SK-N-DZ (cell line): ENCODE data around the gene PPP2R5A.
"Not testable (repeated sequence)": the region's sequence is repeated elsewhere in the genome, so short reads cannot be mapped to it uniquely, and the experiment has no call there.

Experiments
- DNase-seq: peaks from one replicate; pipeline ENCODE4 v3.0.0-alpha.2; 2015; ENCODE audit warnings: low spot score

The PPP2R5A gene

GRCh38 chr1:212295579-212295978, 10.4 kb downstream of the PPP2R5A start:
- no peak for DNase-seq

- no peak for DNase-seq
These were observed 12.1 kb downstream of the PPP2R5A start for GRCh38 chr1:212297338-212297737.

- DNase-seq, result no peak
These were observed 16.4 kb downstream of the PPP2R5A start for GRCh38 chr1:212301580-212301979.

GRCh38 chr1:212302745-212303383, 17.7 kb downstream of the PPP2R5A start:
- no peak for DNase-seq

- no peak for DNase-seq
These were observed 20.1 kb downstream of the PPP2R5A start for GRCh38 chr1:212305342-212305741.

- DNase-seq, result not testable (repeated sequence)
These were observed 20.8 kb downstream of the PPP2R5A start for GRCh38 chr1:212305984-212306452.

GRCh38 chr1:212309967-212310366, 24.8 kb downstream of the PPP2R5A start:
- DNase-seq, result no peak

- no peak for DNase-seq
These were observed 25.2 kb downstream of the PPP2R5A start for GRCh38 chr1:212310383-212310782.

- no peak for DNase-seq
These were observed 26.8 kb downstream of the PPP2R5A start for GRCh38 chr1:212311836-212312497.

GRCh38 chr1:212313616-212314015, 28.4 kb downstream of the PPP2R5A start:
- no peak for DNase-seq

GRCh38 chr1:212315184-212315583, 30.0 kb downstream of the PPP2R5A start:
- DNase-seq, result no peak

GRCh38 chr1:212315907-212316306, 30.7 kb downstream of the PPP2R5A start:
- DNase-seq, result peak; percentile 6

GRCh38 chr1:212317916-212318315, 32.7 kb downstream of the PPP2R5A start:
- no peak for DNase-seq

- DNase-seq, result not testable (repeated sequence)
These were observed 35.8 kb downstream of the PPP2R5A start for GRCh38 chr1:212321031-212321430.

- DNase-seq, result no peak
These were observed 37.9 kb downstream of the PPP2R5A start for GRCh38 chr1:212323066-212323465.

GRCh38 chr1:212326541-212326940, 41.3 kb downstream of the PPP2R5A start:
- no peak for DNase-seq

- no peak for DNase-seq
These were observed 43.0 kb downstream of the PPP2R5A start for GRCh38 chr1:212328248-212328647.

- DNase-seq, result no peak
These were observed 43.9 kb downstream of the PPP2R5A start for GRCh38 chr1:212329105-212329504.

GRCh38 chr1:212341090-212341489, 55.9 kb downstream of the PPP2R5A start:
- no peak for DNase-seq

- no peak for DNase-seq
These were observed 59.7 kb downstream of the PPP2R5A start for GRCh38 chr1:212344905-212345304.

GRCh38 chr1:212346601-212347000, 61.4 kb downstream of the PPP2R5A start:
- no peak for DNase-seq

- DNase-seq, result no peak
These were observed 66.6 kb downstream of the PPP2R5A start for GRCh38 chr1:212351588-212352362.

- DNase-seq, result no peak
These were observed 68.0 kb downstream of the PPP2R5A start for GRCh38 chr1:212353181-212353580.
